Calu3 (cell line): ENCODE data around the gene BPIFB2. TPM values are rescaled to one million over a fixed set of nuclear protein-coding genes. Genes with fewer than 3 reads are reported as not detected.

Source experiments
- BruUV-seq: library from RNA; stranded (reverse); fragments of 400-500 nt; replicated peaks from 2 replicates; lab custom pipeline; 2021; lab: Mats Ljungman, UMichigan
- CTCF ChIA-PET: fragments of 300-600 bp; sonication (Branson Sonifier 250); formaldehyde crosslinking; loops from one replicate; lab custom pipeline; 2022; ENCODE audit warnings: antibody characterized with exemption; lab: Charles Lee
- DNase-seq: peaks from one replicate; pipeline ENCODE4 v3.0.0; 2022
- H3K27ac Mint-ChIP-seq: one replicate; pipeline ENCODE4 v1.8.0; 2022; ENCODE audit warnings: mixed read lengths; ENCODE audit not compliant: unreplicated experiment
- H3K27me3 Mint-ChIP-seq: one replicate; pipeline ENCODE4 v1.8.0; 2022; ENCODE audit warnings: mixed read lengths; ENCODE audit not compliant: unreplicated experiment
- H3K36me3 Mint-ChIP-seq: one replicate; pipeline ENCODE4 v1.8.0; 2022; ENCODE audit warnings: mild to moderate bottlenecking, moderate library complexity, mixed read lengths; ENCODE audit not compliant: insufficient read depth, unreplicated experiment
- H3K4me1 Mint-ChIP-seq: one replicate; pipeline ENCODE4 v1.8.0; 2022; ENCODE audit warnings: mild to moderate bottlenecking, low read depth, mixed read lengths; ENCODE audit not compliant: unreplicated experiment
- H3K4me3 Mint-ChIP-seq: one replicate; pipeline ENCODE4 v1.8.0; 2022; ENCODE audit warnings: mild to moderate bottlenecking, low read depth, moderate library complexity, mixed read lengths; ENCODE audit not compliant: unreplicated experiment
- H3K9me3 Mint-ChIP-seq: one replicate; pipeline ENCODE4 v1.8.0; 2022; ENCODE audit warnings: low read depth, mixed read lengths; ENCODE audit not compliant: unreplicated experiment
- intact Hi-C: fragments of 100-400 bp; cut with micrococcal nuclease; formaldehyde crosslinking; loops from one replicate; pipeline ENCODE4 v1.10.0; 2022; ENCODE audit not compliant: unreplicated experiment
- total RNA-seq: library from RNA; stranded (reverse); gene quantifications from 2 replicates; pipeline ENCODE4 v1.2.3, GENCODE V29; 2022
- TF ChIP-seq, protein P1 (sequence below): fragments of 200-600 bp; IDR thresholded peaks from one replicate; pipeline ENCODE4 v1.8.0; 2022; ENCODE audit warnings: antibody characterized with exemption; ENCODE audit not compliant: unreplicated experiment

The BPIFB2 gene
- total RNA-seq, 1 experiment from 2014 or later: not detected

DNA sequence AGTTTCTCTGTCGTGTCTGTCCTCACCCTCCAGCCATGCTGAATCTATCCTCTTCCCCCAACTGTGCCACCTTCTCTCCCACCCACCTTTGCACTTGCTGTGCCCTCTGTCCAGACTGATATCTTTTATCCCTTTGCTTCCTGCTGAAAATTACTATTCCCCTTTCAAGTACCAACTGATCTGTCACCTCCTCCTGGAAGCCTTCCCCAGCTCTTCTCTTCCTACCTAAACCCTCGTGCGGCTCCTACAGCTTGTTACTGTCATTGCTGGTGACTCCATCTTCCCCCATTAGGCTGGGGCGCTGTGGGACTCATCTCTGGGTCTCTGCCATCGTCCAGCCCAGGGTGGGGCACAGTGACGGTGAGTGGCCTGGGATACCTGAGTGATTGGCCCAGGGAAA, 25.1 kb downstream of the BPIFB2 start:
- Mint-ChIP-seq H3K36me3 (no peaks in the 10 kb centered on the region), H3K4me3 (no peak overlapping the region), H3K27ac (no peak overlapping the region), H3K4me1 (no peaks in the 10 kb centered on the region), H3K9me3 (no peaks in the 10 kb centered on the region), H3K27me3 (peaks cover 4% of the 10 kb centered on the region)
- TF ChIP-seq, protein P1, sequence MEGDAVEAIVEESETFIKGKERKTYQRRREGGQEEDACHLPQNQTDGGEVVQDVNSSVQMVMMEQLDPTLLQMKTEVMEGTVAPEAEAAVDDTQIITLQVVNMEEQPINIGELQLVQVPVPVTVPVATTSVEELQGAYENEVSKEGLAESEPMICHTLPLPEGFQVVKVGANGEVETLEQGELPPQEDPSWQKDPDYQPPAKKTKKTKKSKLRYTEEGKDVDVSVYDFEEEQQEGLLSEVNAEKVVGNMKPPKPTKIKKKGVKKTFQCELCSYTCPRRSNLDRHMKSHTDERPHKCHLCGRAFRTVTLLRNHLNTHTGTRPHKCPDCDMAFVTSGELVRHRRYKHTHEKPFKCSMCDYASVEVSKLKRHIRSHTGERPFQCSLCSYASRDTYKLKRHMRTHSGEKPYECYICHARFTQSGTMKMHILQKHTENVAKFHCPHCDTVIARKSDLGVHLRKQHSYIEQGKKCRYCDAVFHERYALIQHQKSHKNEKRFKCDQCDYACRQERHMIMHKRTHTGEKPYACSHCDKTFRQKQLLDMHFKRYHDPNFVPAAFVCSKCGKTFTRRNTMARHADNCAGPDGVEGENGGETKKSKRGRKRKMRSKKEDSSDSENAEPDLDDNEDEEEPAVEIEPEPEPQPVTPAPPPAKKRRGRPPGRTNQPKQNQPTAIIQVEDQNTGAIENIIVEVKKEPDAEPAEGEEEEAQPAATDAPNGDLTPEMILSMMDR: no peak
- intact Hi-C loops: no loop called here
- DNase-seq: no peak
- no TSS peak for BruUV-seq
- CTCF ChIA-PET: no interaction called here

DNA sequence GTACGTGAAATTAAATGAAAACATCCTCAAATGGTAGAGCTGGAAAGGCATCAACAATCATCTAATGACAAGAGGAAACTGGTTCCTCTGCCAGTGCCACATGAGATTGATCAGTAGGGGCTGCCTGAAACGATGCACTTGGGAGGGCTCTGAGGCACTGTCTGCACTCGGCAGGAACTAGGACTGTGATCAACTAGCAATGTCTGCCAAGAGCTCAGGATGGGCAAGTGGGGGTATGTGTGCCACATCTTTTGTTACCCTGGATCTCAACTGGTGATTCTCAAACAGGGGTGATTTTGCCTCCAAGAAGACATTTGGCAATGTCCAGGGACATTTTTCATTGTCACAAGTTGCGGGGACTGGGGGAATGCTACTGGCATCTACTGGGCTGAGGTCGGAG, 25.9 kb downstream of the BPIFB2 start:
- peaks cover 13% of the 10 kb centered on the region for H3K27me3 Mint-ChIP-seq
- no peaks in the 10 kb centered on the region for H3K9me3 Mint-ChIP-seq
- no peak overlapping the region for H3K4me3 Mint-ChIP-seq
- TF ChIP-seq, protein P1: no peak
- no TSS peak for BruUV-seq
- no peak overlapping the region for H3K27ac Mint-ChIP-seq
- DNase-seq: no peak
- H3K36me3 Mint-ChIP-seq: no peaks in the 10 kb centered on the region
- CTCF ChIA-PET: no interaction called here
- intact Hi-C loops: no loop called here
- H3K4me1 Mint-ChIP-seq: no peaks in the 10 kb centered on the region

DNA sequence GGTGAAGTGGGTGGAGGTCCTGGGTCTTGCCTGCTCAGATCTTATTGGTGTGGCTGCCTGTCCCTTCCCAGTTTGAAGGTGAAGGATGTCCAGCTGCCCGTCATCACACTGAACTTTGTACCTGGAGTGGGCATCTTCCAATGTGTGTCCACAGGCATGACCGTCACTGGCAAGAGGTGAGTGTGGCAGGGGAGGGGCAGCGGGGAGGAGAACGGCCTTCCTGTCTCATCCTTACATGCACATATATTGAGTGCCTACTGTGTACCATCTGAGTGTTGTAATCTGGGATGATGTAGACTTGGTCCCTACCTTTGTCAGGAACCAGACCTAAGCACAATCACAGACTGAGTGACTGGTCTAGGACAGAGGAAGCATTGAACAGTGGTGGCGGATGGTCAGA, 26.6 kb downstream of the BPIFB2 start:
- TF ChIP-seq, protein P1: no peak
- BruUV-seq: no TSS peak
- H3K36me3 Mint-ChIP-seq: no peaks in the 10 kb centered on the region
- H3K27me3 Mint-ChIP-seq: peaks cover 20% of the 10 kb centered on the region
- no peak for DNase-seq
- H3K27ac Mint-ChIP-seq: no peak overlapping the region
- intact Hi-C loops: no loop called here
- no peaks in the 10 kb centered on the region for H3K4me1 Mint-ChIP-seq
- H3K9me3 Mint-ChIP-seq: no peaks in the 10 kb centered on the region
- no peak overlapping the region for H3K4me3 Mint-ChIP-seq
- CTCF ChIA-PET: no interaction called here

- peaks cover 29% of the 10 kb centered on the region for H3K27me3 Mint-ChIP-seq
- no peaks in the 10 kb centered on the region for H3K9me3 Mint-ChIP-seq
- H3K36me3 Mint-ChIP-seq: no peaks in the 10 kb centered on the region
- no peak for DNase-seq
- intact Hi-C loops: no loop called here
- BruUV-seq: no TSS peak
- no peak overlapping the region for H3K4me3 Mint-ChIP-seq
- no peak overlapping the region for H3K27ac Mint-ChIP-seq
- no peaks in the 10 kb centered on the region for H3K4me1 Mint-ChIP-seq
- CTCF ChIA-PET: no interaction called here
- TF ChIP-seq, protein P1: no peak
Measured at GRCh38 chr20:33034901-33035492, 27.5 kb downstream of the BPIFB2 start.
